Measurements from ENCODE around the gene FBXL15.

FBXL15 gene

GRCh38 chr10:102467318-102467717 lies 46.7 kb downstream of the FBXL15 start:
- intact Hi-C loops (cut with DNase I): no loop called here
- no peak for DNase-seq

- intact Hi-C loops (cut with DNase I): no loop called here
- DNase-seq: no peak
Measured at GRCh38 chr10:102467971-102468438, 47.4 kb downstream of the FBXL15 start.

DNA sequence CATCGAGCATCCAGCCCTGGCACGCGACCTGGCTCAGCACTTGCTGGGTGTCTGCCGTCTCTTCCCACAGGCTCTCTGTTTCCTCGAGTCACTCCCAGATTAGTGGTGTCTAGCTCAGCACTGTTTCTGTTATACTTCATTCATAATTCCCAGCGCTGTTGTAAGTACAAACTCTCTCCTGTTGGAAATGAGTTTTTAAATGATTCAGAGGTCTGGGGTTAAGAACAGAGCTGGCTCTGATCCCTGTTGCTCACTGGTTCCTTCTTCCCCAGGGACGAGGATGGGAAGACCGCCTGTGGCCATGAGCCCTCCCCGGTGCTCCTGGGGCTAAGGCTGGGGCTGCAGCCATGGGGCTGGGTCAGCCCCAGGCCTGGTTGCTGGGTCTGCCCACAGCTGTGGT lies 48.0 kb downstream of the FBXL15 start:
- DNase-seq: no peak

DNA sequence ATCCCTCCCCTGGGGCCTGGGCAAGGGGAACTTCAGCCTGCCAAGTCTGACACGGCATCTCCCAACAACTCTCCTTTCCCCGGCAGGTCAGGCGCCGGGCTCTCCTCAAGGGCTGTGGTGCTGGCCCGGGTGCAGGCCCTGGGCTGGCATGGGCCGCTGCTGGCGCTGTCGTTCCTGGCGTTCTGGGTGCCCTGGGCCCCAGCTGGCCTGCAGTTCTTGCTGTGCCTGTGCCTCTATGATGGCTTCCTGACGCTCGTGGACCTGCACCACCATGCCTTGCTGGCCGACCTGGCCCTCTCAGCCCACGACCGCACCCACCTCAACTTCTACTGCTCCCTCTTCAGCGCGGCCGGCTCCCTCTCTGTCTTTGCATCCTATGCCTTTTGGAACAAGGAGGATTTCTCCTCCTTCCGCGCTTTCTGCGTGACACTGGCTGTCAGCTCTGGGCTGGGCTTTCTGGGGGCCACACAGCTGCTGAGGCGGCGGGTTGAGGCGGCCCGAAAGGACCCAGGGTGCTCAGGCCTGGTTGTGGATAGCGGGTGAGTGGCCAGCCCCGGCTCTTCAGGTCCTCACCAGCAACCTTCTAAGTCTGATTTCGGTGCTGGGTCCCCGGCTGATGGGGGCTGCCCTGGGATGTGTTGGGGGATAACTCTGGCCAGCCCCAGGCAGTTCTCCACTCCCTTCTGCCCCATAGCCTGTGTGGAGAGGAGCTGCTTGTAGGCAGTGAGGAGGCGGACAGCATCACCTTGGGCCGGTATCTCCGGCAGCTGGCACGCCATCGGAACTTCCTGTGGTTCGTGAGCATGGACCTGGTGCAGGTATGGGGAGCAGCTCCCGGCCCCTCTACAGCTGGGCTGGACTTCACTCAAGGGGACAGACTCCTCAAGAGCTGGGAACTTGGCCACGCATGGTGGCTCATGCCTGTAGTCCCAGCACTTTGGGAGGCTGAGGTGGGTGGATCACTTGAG lies 50.2 kb downstream of the FBXL15 start:
- DNase-seq: no peak
- intact Hi-C loops (cut with DNase I): no loop called here

More for the DNA sequence above, 48.0 kb downstream of the FBXL15 start:
- intact Hi-C loops (cut with DNase I): no loop called here
